HepG2 (cell line): ENCODE data around the gene HSPB6. TPM values are rescaled to one million over a fixed set of nuclear protein-coding genes. Genes with fewer than 3 reads are reported as not detected.

Source experiments
- CREB1 ChIP-seq, 2 experiments: fragments of 450-650 bp in 1 of 2; IDR thresholded peaks; 2 replicates each; pipeline ENCODE4 v1.6.1; 2016 to 2017; ENCODE audit warnings: control low read depth in 1 of 2, mild to moderate bottlenecking in 1 of 2, missing compliant biosample characterization in 1 of 2, missing genetic modification characterization in 1 of 2
- DR1 ChIP-seq: sonication (generic); formaldehyde crosslinking; IDR thresholded peaks from 2 replicates; pipeline ENCODE4 v1.8.0; 2021; ENCODE audit warnings: mild to moderate bottlenecking, missing genetic modification reagents, inconsistent platforms
- GLI4 ChIP-seq: sonication (generic); formaldehyde crosslinking; IDR thresholded peaks from 2 replicates; pipeline ENCODE4 v1.5.1; 2020; ENCODE audit warnings: missing genetic modification reagents, mild to moderate bottlenecking, moderate library complexity, borderline replicate concordance
- GTF3A ChIP-seq: sonication (generic); formaldehyde crosslinking; conservative IDR thresholded peaks from 2 replicates; pipeline ENCODE4 v1.4.0; 2020; ENCODE audit warnings: mild to moderate bottlenecking, missing genetic modification reagents
- NFIB ChIP-seq: sonication (generic); formaldehyde crosslinking; IDR thresholded peaks from 2 replicates; pipeline ENCODE4 v1.9.0; 2021; ENCODE audit warnings: missing genetic modification reagents, mild to moderate bottlenecking, borderline replicate concordance
- PAWR ChIP-seq: sonication (generic); formaldehyde crosslinking; IDR thresholded peaks from 2 replicates; pipeline ENCODE4 v1.4.0; 2020; ENCODE audit warnings: missing genetic modification reagents, mild to moderate bottlenecking, borderline replicate concordance
- PHF21A ChIP-seq: sonication (generic); formaldehyde crosslinking; IDR thresholded peaks from 2 replicates; pipeline ENCODE4 v1.5.0; 2020; ENCODE audit warnings: mild to moderate bottlenecking, missing genetic modification reagents
- PTBP1 ChIP-seq: fragments of 200-400 bp; formaldehyde crosslinking; IDR thresholded peaks from 2 replicates; pipeline ENCODE4 v1.6.1; 2018; ENCODE audit warnings: low read length, low read depth; ENCODE audit not compliant: poor library complexity, severe bottlenecking
- SKIL ChIP-seq: sonication (generic); formaldehyde crosslinking; IDR thresholded peaks from 2 replicates; pipeline ENCODE4 v1.8.0; 2022; ENCODE audit warnings: missing genetic modification reagents, mild to moderate bottlenecking, moderate library complexity, borderline replicate concordance
- SMAD1 ChIP-seq: sonication (generic); formaldehyde crosslinking; IDR thresholded peaks from 2 replicates; pipeline ENCODE4 v1.4.0; 2020; ENCODE audit warnings: missing genetic modification reagents, low read depth, mild to moderate bottlenecking, borderline replicate concordance
- SP5 ChIP-seq: IDR thresholded peaks from 2 replicates; pipeline ENCODE4 v1.6.1; 2016; ENCODE audit warnings: low read depth, borderline replicate concordance
- ZFP91 ChIP-seq: sonication (generic); formaldehyde crosslinking; IDR thresholded peaks from 2 replicates; pipeline ENCODE4 v1.9.0; 2022; ENCODE audit warnings: missing genetic modification reagents, mild to moderate bottlenecking, borderline replicate concordance
- ZNF18 ChIP-seq: sonication (generic); formaldehyde crosslinking; IDR thresholded peaks from 2 replicates; pipeline ENCODE4 v1.8.0; 2022; ENCODE audit warnings: mild to moderate bottlenecking, missing genetic modification reagents; ENCODE audit not compliant: insufficient replicate concordance
- ZNF225 ChIP-seq: sonication (generic); formaldehyde crosslinking; IDR thresholded peaks from 2 replicates; pipeline ENCODE4 v1.4.0; 2020; ENCODE audit warnings: mild to moderate bottlenecking, missing genetic modification reagents
- ZNF317 ChIP-seq: sonication (generic); formaldehyde crosslinking; IDR thresholded peaks from 2 replicates; pipeline ENCODE4 v1.5.0; 2020; ENCODE audit warnings: mild to moderate bottlenecking, missing genetic modification reagents
- ZNF749 ChIP-seq: sonication (generic); formaldehyde crosslinking; IDR thresholded peaks from 2 replicates; pipeline ENCODE4 v1.8.0; 2022; ENCODE audit warnings: mild to moderate bottlenecking, missing genetic modification reagents, moderate library complexity, borderline replicate concordance
- ZNF788 ChIP-seq: sonication (generic); formaldehyde crosslinking; IDR thresholded peaks from 2 replicates; pipeline ENCODE4 v1.5.0; 2020; ENCODE audit warnings: mild to moderate bottlenecking, missing genetic modification reagents, borderline replicate concordance
- ZNF800 ChIP-seq: sonication (generic); formaldehyde crosslinking; IDR thresholded peaks from 2 replicates; pipeline ENCODE4 v1.4.0; 2020; ENCODE audit warnings: missing genetic modification reagents
- polyA plus RNA-seq, 8 experiments: library from polyadenylated mRNA; depleted of rRNA in 3 of 8; stranded (reverse) in 7 of 8; unstranded in 1 of 8; fragments of >200 nt; fragmentation: Illumina TruSeq in 4 of 8; extraction: Trizol in 4 of 8; gene quantifications; 2 replicates each; pipeline versions ENCODE4 v1.2.1 to v1.2.3, GENCODE V29; 2011 to 2016; ENCODE audit warnings: low read depth in 4 of 8, missing spikeins in 1 of 8, mixed read lengths in 1 of 8; ENCODE audit not compliant: insufficient read depth in 1 of 8
- total RNA-seq, 5 experiments: library from RNA; depleted of rRNA; stranded (reverse); fragments of >200 nt; fragmentation: Illumina TruSeq; extraction: Trizol; gene quantifications; 2 replicates each; pipeline ENCODE4 v1.2.3, GENCODE V29; 2016; ENCODE audit warnings: low read depth in 1 of 5

Gene HSPB6
- total and polyA plus RNA-seq, 2 of the 13 experiments (the other 11 are each of a cell fraction or from before 2014, with no cell fraction given) = 0.18 TPM; not detected in 1

GRCh38 chr19:35744430-35745327 is 12.2 kb downstream of the HSPB6 start (continued):
- TF ChIP-seq ZNF749 (CRISPR knock-in tag) (no peak), SMAD1 (CRISPR knock-in tag) (no peak; the same call in 1 of the 2 replicates), PTBP1 (peak; percentile 55), SP5 (no peak), ZNF800 (no peak), DR1 (CRISPR knock-in tag) (no peak), SKIL (no peak), ZNF317 (0 out of 2 replicates have a peak, but pooled peaks have one; percentile 42), NFIB (no peak), CREB1 (IDR thresholded peaks at IDR 0.05) (no peak), CREB1 (CRISPR knock-in tag; IDR thresholded peaks at IDR 0.05) (no peak), PHF21A (no peak), ZFP91 (CRISPR knock-in tag) (no peak), PAWR (CRISPR knock-in tag) (no peak), GTF3A (CRISPR knock-in tag) (no peak), GLI4 (CRISPR knock-in tag) (no peak), ZNF788 (CRISPR knock-in tag) (peak; percentile 56; the same call in 1 of the 2 replicates), ZNF18 (CRISPR knock-in tag) (no peak), ZNF225 (CRISPR knock-in tag) (no peak)
